HG03442 (cell line): ENCODE measurements around the gene GARS1.
"Not testable (repeated sequence)": the region's sequence is repeated elsewhere in the genome, so short reads cannot be mapped to it uniquely, and the experiment has no call there.

Experiments
- ATAC-seq: cut with Tn5 transposase; IDR thresholded peaks from one replicate; pipeline ENCODE4 v1.9.1; 2021; ENCODE audit warnings: mild to moderate bottlenecking, moderate library complexity; ENCODE audit not compliant: unreplicated experiment

The GARS1 gene

GRCh38 chr7:30572212-30572841 lies 22.4 kb upstream of the GARS1 start:
- no peak for ATAC-seq

- ATAC-seq = no peak
Measured at GRCh38 chr7:30575910-30576309, 18.8 kb upstream of the GARS1 start.

GRCh38 chr7:30583181-30583580 lies 11.5 kb upstream of the GARS1 start:
- no peak for ATAC-seq

- no peak for ATAC-seq
Measured at GRCh38 chr7:30584415-30584814, 10.3 kb upstream of the GARS1 start.

GRCh38 chr7:30584965-30585364 lies 9.7 kb upstream of the GARS1 start:
- no peak for ATAC-seq

- no peak for ATAC-seq
Measured at GRCh38 chr7:30585675-30586074, 9.0 kb upstream of the GARS1 start.

- ATAC-seq = not testable (repeated sequence)
Measured at GRCh38 chr7:30587547-30587946, 7.1 kb upstream of the GARS1 start.

GRCh38 chr7:30589111-30589510 lies 5.6 kb upstream of the GARS1 start:
- ATAC-seq = no peak

- peak; percentile 25 for ATAC-seq
Measured at GRCh38 chr7:30594048-30594539, 584 bp upstream of the GARS1 start.

GRCh38 chr7:30595436-30596013 lies 847 bp downstream of the GARS1 start:
- no peak for ATAC-seq

- ATAC-seq = no peak
Measured at GRCh38 chr7:30596014-30596641, 1.4 kb downstream of the GARS1 start.

GRCh38 chr7:30596721-30597120 lies 2.0 kb downstream of the GARS1 start:
- no peak for ATAC-seq

GRCh38 chr7:30598121-30598876 lies 3.6 kb downstream of the GARS1 start:
- ATAC-seq = no peak

GRCh38 chr7:30604901-30605300 lies 10.2 kb downstream of the GARS1 start:
- ATAC-seq = no peak

- no peak for ATAC-seq
Measured at GRCh38 chr7:30605832-30606231, 11.2 kb downstream of the GARS1 start.

- ATAC-seq = no peak
Measured at GRCh38 chr7:30612658-30613265, 18.1 kb downstream of the GARS1 start.

GRCh38 chr7:30613366-30614325 lies 19.0 kb downstream of the GARS1 start:
- no peak for ATAC-seq

GRCh38 chr7:30616318-30616717 lies 21.6 kb downstream of the GARS1 start:
- ATAC-seq = no peak

GRCh38 chr7:30617359-30617758 lies 22.7 kb downstream of the GARS1 start:
- ATAC-seq = no peak

GRCh38 chr7:30618080-30618676 lies 23.5 kb downstream of the GARS1 start:
- ATAC-seq = no peak
